ENCODE results near the gene IFI16.
"Not testable (repeated sequence)": the region's sequence is repeated elsewhere in the genome, so short reads cannot be mapped to it uniquely, and the experiment has no call there.

Gene IFI16

DNA sequence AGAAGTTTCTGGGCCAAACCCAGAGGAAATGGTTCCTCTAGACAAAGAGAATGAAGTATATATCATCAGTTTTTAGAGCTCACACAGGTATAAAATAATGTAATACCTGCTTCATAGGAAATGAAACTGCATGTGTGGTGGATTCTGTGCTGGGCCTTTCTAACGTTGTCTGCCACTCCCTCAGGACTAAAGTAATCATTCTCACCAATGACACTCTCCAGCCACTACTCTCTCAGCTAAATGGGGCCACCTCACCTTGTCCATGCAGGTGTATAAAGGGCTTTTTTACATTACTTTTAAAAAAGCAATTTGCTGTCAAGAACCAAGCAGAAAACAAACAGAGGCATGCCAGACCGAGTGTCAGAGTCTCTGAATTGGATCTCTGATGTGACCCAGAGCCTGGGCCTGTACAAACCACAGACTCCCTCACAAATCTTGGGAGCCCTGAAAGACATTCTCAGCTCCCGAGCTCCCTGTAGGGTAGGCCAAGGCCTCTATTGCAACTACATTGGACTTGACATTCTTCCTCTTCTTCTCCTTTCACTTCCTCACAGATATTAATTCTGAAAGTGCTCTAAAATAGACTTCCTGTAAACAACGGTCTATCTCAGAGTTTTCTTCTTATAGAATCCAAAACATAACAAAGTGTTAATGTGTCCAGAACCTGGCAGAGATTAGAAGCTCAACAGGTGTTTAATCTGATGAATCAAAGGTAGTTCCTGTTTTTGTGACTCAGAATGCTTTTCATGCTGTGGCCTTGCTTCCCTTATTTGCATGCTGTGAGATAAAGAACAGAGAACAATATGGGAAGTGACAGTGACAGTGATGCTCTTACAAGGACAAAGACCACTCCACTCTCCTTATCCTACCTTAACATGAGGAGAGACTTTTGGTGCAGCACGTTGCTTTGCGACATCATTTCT lies 58.3 kb downstream of the IFI16 start:
- no peak for DNase-seq

DNA sequence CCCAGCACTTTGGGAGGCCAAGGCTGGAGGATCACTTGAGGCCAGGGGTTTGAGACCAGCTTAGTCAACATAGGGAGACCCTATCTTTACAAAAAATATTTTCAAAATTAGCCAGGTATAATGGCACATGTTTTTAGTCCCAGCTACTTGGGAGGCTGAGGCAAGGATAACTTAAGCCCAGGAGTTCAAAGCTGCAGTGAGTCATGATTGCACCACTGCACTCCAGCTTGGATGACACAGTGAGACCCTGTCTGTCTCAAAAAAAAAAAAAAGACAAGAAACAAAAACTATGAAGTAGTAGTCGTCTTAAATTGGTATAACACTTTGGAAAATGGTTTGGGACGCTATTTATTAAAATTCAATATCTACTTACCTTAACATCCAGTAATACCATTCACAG lies 59.2 kb downstream of the IFI16 start:
- no peak for DNase-seq

DNA sequence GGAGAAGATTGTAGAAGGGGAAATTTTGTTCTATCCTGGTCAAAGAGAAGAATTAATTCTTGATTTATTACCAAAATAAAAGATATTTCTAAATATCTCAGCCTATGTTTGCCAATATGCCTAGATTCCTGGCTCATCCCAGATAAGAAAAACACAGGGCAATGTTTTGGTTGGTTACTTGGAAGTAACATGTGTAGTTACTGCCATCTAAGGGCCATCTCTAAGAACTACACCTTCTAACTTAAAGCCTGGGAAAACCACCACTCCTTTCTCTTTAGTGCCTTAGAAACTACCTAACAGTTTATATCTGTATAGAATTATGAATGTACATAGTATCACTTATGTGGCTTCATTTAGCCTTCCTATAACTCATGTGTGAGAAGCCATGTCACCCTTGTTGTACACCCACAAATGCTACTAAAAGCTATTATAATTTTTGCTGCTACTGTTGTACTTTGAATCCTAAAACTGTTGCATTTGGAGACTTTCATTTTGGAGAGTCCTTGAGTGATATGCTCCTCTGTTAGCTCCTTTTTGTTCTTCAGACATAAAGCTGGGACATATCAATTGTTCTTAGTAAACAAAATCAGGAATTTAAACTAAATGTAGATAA lies 62.4 kb downstream of the IFI16 start:
- DNase-seq, result no peak

DNA sequence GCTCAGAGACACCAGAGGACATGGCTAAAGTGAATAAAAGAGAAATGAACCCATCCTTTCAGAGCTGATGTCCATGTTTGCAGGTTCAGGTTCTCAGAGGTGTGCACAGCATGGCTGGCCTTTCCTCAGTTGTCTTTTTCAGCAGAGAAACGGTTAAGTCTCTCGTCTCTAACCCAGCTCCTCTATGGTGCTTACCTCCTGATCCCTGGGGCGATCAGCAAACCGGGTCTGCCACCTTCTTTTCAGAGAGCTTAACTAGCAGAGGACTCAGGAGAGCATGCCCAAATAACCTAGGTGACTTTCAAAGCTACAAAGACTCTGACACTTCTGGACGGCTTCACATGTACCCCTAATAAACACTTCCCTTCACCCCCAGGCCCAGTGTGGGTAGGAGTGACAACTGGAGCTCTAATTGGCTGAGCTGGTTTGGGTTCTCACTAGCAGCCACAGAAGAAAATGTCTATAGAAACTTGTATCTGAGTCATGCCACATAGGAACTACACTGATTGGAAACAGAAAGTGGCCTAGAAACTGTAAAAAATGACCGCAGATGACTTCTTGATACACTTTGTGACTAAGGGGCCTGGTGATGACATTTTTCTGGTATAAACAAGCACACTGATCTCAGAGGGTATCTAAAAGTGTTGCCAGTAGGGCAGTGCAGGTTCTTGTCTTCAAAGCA lies 66.9 kb downstream of the IFI16 start, which contains the start of gene AIM2:
Gene AIM2, minus strand, starts transcription at position 329 of the 682 bp plus-strand sequence. CDS start 3,267 bp downstream, outside the sequence.
- DNase-seq, result peak; percentile 49

DNA sequence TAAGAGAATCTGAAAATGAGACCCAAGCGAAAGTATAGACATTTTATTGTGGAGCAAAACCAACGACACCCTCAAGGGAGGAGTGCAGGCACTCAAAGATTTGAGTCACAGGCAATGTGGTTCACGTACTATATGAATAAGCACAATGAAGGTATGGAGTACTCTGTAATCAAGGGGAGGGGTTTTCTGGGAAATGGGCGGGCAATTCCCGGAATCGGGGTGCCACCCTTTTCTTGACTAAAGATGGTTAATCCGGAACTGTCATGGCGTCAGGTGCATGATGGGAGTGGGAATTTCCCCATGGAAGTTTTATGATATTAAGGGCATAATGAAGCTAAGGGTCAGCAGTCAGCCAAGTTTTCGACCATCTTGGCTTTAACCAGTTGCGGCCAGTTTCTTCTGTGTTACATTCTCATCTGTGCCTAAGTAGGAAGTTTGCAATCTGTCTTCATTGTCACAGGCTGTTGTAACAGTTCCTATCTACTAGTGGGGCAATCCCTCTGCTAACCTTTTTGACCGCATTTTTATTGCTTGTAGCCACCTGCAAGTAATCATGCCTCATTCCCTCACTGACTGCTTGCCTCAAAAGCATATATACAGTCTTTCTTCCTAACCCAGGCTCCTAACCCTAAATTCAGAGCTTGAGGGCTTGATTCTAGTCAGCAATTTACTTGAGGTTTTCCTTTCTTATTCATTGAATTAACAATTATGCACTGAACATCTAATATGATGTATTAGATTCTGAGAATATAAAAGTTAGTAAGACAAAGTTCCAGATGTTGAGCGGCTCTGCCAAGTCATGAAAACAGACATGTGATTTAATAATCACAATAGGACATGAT lies 67.6 kb downstream of the IFI16 start:
- peak; percentile 83 for DNase-seq

DNA sequence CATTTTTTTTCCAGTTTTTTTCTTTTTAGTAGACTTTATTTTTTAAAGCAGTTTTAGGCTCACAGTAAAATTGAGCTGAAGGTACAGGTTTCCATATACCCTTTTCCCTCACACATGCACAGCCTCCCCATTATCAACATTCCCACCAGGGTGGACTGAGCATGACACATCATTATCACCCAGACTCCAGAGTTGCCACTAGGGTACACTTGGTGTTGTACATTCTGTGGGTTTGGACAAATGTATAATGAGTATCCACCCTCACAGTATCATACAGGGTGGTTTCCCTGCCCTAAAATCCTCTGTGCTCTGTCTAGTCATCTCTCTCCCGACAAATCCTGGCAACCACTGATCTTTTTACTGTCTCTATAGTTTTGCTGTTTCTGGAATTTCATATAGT lies 69.8 kb downstream of the IFI16 start:
- DNase-seq, result no peak

DNA sequence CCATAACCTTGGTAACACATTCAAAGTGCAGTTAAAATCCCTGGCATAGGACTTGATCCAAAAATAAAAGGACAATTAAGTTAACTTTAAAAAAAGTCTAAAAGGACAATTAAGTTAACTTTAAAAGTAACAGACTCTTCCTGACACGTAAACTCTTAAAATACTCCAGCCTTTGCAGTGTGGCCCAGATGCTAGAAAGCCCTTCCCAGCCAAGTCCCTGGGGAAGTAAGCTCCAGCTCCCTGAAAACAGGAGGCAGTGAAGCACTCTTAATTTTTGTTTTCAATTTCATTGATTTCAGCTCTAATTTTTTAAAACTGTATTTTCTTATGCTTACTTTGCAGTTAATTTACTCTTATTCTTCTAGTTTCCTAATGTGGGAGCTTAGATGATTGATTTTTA lies 71.9 kb downstream of the IFI16 start:
- DNase-seq, result no peak

DNA sequence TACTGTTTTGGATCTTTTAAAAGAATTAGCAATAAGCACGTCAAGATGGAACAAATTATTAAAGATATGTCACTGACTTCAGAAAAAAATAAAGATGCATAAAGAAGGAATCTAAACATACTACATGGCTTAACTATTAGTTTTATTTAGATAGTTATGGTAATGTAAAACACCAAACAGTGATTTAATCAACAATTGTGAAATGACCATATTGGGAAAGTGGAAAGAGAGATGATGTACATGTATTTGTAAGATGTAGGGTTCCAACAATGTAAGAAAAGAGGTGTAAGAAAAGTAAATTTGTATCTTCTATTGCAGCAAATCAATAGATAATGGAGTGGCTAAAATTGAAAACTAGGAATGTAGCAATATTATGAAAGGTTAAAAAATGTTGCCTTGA lies 73.3 kb downstream of the IFI16 start:
- no peak for DNase-seq

DNA sequence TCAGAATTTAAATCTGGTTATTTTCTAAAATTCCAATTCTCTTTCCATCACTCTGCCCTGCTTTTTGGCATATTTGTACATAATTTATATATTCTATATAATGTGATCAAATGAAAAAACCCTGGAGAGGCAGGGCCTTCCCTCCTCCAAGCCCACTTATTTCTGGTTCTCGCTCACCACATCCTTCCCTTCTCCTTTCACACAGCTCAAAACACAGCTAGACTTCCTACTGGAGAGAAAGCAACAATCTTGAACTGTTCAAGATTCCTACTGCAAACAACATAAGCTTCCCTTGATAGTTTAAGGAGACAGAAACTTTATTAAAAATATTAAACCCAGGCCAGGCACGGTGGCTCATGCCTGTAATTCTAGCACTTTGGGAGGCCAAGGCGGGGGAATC lies 74.4 kb downstream of the IFI16 start:
- DNase-seq, result no peak

DNA sequence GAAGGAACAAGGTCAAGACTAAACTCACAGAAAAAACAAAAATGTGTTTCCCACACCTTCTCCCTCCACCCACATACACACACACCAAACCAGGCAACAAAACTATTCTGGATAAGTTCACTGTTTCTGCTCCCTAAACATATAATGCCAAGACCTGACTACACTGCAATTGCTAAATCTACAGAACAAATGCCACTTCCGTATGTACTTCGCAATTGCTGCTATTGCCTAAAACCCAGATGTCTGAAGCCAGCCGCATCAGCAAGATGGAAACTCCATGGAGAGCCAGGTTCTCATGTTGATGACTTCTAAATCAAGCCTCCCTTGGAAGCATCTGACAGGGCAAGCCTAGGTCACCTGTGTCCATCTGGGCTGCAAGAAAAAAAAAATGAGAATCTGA lies 75.2 kb downstream of the IFI16 start:
- DNase-seq, result no peak

DNA sequence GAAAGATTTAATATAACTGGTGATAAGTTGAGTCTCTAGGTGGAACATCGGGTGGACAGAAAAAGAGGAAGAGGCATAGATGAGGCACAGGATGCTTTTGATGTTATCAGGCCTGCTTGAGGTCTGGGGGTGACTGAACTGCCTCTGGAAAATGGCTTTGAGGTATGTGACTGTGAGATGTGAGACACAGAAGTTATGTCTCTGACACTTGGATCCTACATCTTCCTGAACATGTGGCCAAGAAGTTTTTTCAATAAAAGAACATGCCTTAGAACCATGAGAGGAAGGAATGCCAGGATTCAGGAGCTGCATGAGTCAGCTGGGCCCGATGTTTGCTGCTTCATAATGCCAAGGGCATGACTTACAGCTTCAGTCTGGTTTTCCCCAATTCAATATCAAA lies 78.3 kb downstream of the IFI16 start:
- DNase-seq, result no peak

DNA sequence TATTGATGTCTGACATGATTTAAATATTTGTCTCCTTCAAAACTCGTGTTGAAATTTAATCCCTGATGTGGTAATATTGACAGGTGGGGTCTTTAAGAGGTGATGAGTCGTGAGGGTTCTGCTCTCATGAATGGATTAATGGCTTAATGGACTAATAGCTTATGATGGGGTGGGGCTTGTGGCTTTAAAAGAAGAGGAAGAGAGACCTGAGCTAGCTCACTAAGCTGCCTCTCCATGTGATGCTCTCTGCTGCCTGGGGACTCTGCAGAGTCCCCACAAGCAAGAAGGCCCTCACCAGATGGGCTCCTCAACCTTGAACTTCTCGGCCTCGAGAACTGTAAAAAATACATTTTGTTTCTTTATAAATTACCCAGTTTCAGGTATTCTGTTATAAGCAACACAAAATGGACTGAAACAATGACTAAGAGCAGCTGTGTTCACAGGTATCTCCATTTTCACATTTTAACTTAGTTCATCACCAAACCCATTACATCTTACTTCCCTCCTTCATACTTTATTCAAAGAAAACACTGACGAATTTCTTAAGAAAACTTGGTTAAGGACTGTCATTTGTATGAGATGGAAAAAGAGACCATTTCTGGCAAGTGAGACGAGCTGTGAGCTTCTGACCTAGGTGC lies 79.0 kb downstream of the IFI16 start:
- no peak for DNase-seq

DNA sequence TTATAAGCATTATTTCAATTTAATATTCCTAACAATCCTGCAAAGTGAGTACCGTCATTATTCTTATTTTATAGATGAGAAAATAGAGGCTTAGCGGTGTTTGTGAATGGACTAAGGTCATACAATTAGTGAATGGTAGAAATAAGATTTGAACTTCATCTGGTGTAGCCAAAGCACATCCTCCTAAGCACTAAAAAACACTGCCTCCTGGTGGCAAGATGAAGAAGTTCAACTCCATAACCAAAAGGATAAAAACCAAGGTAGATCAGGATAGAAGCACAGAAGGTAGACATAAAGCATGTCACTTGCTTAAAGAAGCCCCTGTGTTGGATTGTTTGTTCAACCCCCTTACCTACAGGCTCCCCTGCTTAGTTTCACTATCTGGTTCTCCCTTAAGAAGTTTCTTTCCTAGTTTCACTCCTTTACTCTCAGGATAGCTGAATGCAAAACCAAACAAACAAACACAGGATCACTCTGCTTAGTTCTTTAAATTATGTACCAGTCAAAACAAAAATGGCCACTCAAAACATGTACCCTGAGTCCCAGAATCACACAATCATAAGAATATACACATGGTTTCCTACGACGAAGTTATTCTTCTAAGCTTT lies 79.6 kb downstream of the IFI16 start:
- no peak for DNase-seq

DNA sequence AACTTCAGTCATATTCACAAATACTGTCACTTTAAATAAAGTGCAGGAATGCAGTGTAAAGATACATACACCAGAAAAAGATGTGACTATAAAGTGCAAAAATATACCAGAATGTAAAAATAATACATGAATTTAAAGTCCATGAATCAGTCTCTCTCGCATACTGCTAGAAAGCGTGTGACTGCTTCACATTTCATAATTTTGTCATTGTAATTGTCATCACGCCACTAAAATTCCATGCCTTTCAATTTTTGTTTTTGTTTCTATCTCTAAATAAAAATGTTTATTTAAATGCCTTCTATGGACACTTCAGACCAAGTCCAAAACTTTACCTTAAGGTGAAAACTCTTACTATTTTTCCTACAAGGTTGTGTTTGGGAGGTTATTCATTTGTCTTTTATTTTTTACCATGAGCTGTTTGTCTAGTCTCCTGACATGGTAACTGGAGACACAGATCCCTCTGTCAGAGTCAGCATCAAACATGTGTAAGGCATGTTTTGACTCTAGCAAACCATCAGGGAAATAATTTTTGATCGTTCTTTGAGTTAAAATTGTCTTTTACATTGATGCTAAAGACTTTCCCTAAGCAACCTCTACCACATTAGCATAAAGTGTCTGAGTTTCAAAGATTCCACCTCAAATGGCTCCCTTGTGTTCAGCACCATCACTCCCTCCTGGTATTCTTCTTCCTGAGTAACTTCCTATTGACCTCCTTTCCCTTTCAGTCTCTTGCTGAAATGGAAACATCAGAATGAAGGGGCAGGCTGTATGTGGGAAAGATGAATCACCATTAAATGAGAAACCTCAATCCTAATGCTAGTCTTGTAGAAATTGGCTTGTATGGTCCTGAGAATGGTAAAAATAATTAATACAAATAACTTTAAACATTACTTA lies 80.8 kb downstream of the IFI16 start:
- no peak for DNase-seq

DNA sequence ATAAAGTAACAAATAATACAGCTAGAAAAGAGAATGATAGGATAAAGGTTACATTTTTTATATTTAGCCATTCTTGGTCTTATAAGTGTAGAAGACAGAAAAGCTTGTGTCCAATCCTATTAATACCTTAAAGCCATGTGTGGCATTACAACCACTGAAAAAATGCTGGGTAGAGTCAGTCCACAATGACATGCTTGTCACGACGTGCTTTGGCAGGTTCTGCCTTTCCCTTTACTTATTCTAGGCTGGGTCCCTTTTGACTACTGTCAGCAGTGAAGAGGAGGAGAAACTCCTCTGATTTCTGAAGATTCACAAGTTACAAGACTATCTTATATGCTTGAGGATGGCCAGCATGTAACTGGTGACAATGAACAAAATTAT lies 81.5 kb downstream of the IFI16 start:
- DNase-seq, result no peak

DNA sequence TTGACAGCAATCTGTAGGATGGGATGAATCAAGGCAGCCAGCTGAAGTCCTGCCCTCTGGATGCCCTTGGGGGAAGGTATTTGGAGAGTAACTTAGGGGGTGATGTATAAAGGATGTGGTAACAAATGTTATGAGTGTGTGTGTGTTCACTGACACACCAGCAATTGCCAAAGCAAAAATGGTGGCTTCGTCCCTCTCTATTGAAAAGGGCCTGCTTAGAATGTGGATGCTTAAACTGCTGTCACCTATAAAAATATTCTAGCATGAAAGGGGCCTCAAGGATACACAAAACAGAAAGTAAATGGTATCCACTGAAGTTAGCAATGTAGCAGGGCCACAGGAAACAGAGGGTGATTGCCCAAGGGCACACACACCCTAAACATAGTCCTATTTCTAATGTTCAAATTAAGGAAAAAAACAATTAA lies 81.9 kb downstream of the IFI16 start:
- DNase-seq, result no peak

DNA sequence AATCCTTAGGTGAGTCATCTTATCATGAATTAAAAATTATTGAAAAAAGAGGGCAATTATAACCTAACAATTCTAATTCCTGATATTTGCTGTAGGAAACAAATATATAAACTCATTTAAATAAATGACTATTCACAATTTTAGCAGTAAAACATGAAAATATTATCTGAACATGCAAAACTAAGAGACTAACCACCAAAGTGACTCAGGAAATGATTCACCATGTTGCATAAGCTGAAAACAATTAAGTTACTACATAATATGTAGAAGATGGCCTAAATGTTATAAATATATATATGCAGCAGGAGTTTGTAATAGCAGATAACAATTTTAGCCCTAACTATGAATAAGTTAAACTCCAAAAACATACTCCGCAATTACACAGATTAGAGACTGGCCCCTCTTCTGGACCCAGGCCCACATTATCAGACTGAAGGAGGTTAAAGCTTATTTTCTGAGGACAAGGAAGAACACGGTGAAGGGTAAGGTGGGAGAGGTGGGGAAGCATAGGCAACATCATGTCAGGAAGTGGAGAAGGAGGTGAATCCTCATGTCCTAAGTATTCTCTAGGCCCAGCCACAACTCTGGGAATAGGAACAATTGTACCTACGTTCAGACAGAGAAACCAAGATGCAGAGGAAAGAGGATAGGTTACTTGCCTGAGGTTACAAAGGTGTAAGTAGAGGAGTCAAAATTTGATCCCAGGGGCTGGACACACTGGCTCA lies 82.5 kb downstream of the IFI16 start:
- DNase-seq, result no peak

DNA sequence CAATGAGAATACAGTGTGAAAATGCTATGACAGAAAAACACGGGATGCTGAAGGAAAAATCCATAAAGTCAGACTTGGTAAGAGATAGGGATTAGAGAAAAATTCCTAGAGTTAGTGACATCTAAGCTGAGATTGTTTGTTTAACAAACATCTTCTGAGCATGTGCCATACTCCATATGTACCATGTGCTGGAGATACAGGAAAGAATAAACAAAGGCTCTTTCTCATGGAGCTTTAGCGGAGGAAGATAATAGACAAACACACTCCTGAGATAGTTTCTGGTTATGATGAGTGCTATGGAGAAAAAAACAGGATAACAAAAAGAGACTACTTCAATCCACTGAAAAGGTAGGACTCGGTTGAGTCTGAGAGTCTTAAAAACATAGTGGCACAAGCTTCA lies 88.9 kb downstream of the IFI16 start:
- no peak for DNase-seq

DNA sequence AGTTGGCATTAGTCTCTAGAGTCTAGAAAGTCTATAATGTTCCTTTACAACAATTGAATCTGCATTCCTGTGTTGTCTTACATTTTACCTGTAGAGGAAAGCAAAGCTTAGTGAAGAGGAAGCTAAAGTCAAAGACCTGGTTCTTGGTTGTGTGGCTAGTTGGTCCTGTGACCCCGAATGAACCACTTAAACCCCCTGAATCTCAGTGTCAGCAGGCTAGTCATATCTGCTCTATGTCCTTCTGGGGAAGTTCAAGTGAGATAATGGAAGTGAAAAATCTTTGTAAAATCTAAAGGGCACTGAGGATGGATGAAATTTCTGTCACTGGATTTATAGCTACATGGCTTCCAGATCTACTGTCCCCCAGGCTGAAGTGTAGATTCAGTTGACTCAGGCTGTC lies 90.9 kb downstream of the IFI16 start:
- DNase-seq, result no peak

DNA sequence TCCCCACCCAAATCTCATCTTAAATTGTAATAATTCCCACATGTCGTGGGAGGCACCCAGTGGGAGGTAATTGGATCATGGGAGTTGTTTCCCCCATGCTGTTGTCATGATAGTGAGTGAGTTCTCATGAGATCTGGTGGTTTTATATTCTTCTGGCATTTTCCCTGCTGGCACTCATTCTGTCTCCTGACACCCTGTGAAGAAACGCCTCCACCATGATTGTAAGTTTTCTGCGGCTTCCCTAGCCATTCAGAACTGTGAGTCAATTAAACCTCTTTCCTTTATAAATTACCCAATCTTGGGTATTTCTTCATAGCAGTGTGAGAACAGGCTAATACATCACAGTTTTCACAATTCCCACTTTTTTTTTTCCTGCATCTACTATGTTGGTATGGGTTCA lies 93.3 kb downstream of the IFI16 start:
- not testable (repeated sequence) for DNase-seq

Data from activated CD4-positive, alpha-beta T cell treated with anti-CD3 and anti-CD28 coated beads, Interleukin-2, amount 50 U/mL, for 1 hour (primary cell).